Activated CD4-positive, alpha-beta T cell treated with anti-CD3 and anti-CD28 coated beads, Interleukin-2, amount 10 ng/mL, durations not matched to agents 7 days and 5 days (primary cell): ENCODE results near the gene ODAD4. TPM values are rescaled to one million over a fixed set of nuclear protein-coding genes. Genes with fewer than 3 reads are reported as not detected.

Source experiments
- CTCF ChIA-PET: fragments of 350-600 bp; sonication (Branson Sonifier 250); formaldehyde crosslinking; loops from one replicate; lab custom pipeline; 2021; ENCODE audit warnings: antibody characterized with exemption; lab: Charles Lee
- POLR2A ChIA-PET: fragments of 350-600 bp; sonication (Branson Sonifier 250); formaldehyde crosslinking; loops from one replicate; lab custom pipeline; 2021; ENCODE audit warnings: antibody characterized with exemption; lab: Charles Lee
- DNase-seq: peaks from one replicate; pipeline ENCODE4 v3.0.0-alpha.2; 2020
- H3K27ac Mint-ChIP-seq: one replicate; pipeline ENCODE4 v1.8.0; 2021; ENCODE audit warnings: mild to moderate bottlenecking, moderate library complexity, mixed read lengths
- H3K27me3 Mint-ChIP-seq: one replicate; pipeline ENCODE4 v1.8.0; 2021; ENCODE audit warnings: mixed read lengths
- H3K36me3 Mint-ChIP-seq: one replicate; pipeline ENCODE4 v1.8.0; 2021; ENCODE audit warnings: low read depth, mixed read lengths
- H3K4me1 Mint-ChIP-seq: one replicate; pipeline ENCODE4 v1.8.0; 2021; ENCODE audit warnings: mixed read lengths
- H3K4me3 Mint-ChIP-seq: one replicate; pipeline ENCODE4 v1.8.0; 2021; ENCODE audit warnings: mild to moderate bottlenecking, moderate library complexity, mixed read lengths
- H3K9me3 Mint-ChIP-seq: one replicate; pipeline ENCODE4 v1.8.0; 2021; ENCODE audit warnings: mixed read lengths
- total RNA-seq, 2 experiments: library from RNA; stranded (reverse); gene quantifications; one replicate each; pipeline ENCODE4 v1.2.3, GENCODE V29; 2021

Gene ODAD4
- total RNA-seq, 2 experiments from 2014 or later = 0.40 to 0.42 TPM

GRCh38 chr17:41982026-41982760, 51.8 kb downstream of the ODAD4 start:
- H3K4me3 Mint-ChIP-seq = no peak overlapping the region
- no peak for DNase-seq
- H3K36me3 Mint-ChIP-seq = peaks cover 67% of the 10 kb centered on the region
- no peaks in the 10 kb centered on the region for H3K9me3 Mint-ChIP-seq
- POLR2A ChIA-PET = no interaction called here
- no peaks in the 10 kb centered on the region for H3K27me3 Mint-ChIP-seq
- H3K27ac Mint-ChIP-seq = peak overlapping the region; percentile 71
- CTCF ChIA-PET = interaction anchor here (0.9 to 1.6 kb wide), 4 partner anchors 13 to 90 kb away, joined by 3 to 5 read pairs (median 4); partner anchors contain the start of gene CNP
- H3K4me1 Mint-ChIP-seq = peaks cover 1% of the 10 kb centered on the region

GRCh38 chr17:41984454-41984853, 54.0 kb downstream of the ODAD4 start:
- no peaks in the 10 kb centered on the region for H3K4me1 Mint-ChIP-seq
- H3K9me3 Mint-ChIP-seq = no peaks in the 10 kb centered on the region
- DNase-seq = no peak
- H3K27me3 Mint-ChIP-seq = no peaks in the 10 kb centered on the region
- CTCF ChIA-PET = interaction anchor here (0.6 to 1.5 kb wide), 5 partner anchors 9 to 20 kb away, joined by 3 to 4 read pairs (median 3); no protein-coding TSS in a partner anchor
- peaks cover 67% of the 10 kb centered on the region for H3K36me3 Mint-ChIP-seq
- H3K4me3 Mint-ChIP-seq = no peak overlapping the region
- POLR2A ChIA-PET = no interaction called here
- peak overlapping the region; percentile 25 for H3K27ac Mint-ChIP-seq

DNA sequence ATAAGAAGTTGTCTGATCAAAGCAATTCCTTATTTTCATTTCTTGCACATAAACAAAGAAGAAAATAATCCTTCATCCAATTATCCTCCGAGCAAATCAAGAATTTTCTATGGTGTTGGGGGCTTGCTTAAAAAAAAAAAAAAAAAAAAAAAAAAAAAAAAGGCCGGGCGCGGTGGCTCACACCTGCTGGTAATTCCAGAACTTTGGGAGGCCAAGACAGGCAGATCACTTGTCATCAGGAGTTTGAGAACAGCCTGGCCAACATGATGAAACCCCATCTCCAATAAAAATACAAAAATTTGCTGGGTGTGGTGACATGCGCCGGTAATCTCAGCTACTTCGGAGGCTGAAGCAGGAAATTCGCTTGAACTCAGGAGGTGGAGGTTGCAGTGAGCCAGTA, 55.5 kb downstream of the ODAD4 start:
- peaks cover 65% of the 10 kb centered on the region for H3K36me3 Mint-ChIP-seq
- no peaks in the 10 kb centered on the region for H3K9me3 Mint-ChIP-seq
- H3K27me3 Mint-ChIP-seq = no peaks in the 10 kb centered on the region
- POLR2A ChIA-PET = no interaction called here
- no peak overlapping the region for H3K27ac Mint-ChIP-seq
- H3K4me3 Mint-ChIP-seq = no peak overlapping the region
- CTCF ChIA-PET = no interaction called here
- DNase-seq = no peak
- no peaks in the 10 kb centered on the region for H3K4me1 Mint-ChIP-seq

GRCh38 chr17:41986634-41987033, 56.2 kb downstream of the ODAD4 start:
- ChIA-PET CTCF (interaction anchor here (1.1 kb wide), 1 partner anchor 15 kb away, joined by 3 read pairs; no protein-coding TSS in a partner anchor), POLR2A (interaction anchor here (0.6 kb wide), 1 partner anchor 20 kb away, joined by 7 read pairs; no protein-coding TSS in a partner anchor)
- no peak for DNase-seq
- no peak overlapping the region for H3K4me3 Mint-ChIP-seq
- no peak overlapping the region for H3K27ac Mint-ChIP-seq
- H3K9me3 Mint-ChIP-seq = no peaks in the 10 kb centered on the region
- H3K4me1 Mint-ChIP-seq = no peaks in the 10 kb centered on the region
- H3K27me3 Mint-ChIP-seq = no peaks in the 10 kb centered on the region
- peaks cover 64% of the 10 kb centered on the region for H3K36me3 Mint-ChIP-seq

GRCh38 chr17:41987642-41988041, 57.2 kb downstream of the ODAD4 start:
- no peaks in the 10 kb centered on the region for H3K4me1 Mint-ChIP-seq
- POLR2A ChIA-PET = interaction anchor here (0.6 kb wide), 1 partner anchor 286 kb away, joined by 5 read pairs; no protein-coding TSS in a partner anchor
- H3K27ac Mint-ChIP-seq = peak overlapping the region; percentile 9
- no peaks in the 10 kb centered on the region for H3K27me3 Mint-ChIP-seq
- DNase-seq = no peak
- no peak overlapping the region for H3K4me3 Mint-ChIP-seq
- CTCF ChIA-PET = interaction anchor here (0.6 to 1.2 kb wide), 5 partner anchors 9 to 46 kb away, joined by 3 read pairs; no protein-coding TSS in a partner anchor
- H3K9me3 Mint-ChIP-seq = no peaks in the 10 kb centered on the region
- H3K36me3 Mint-ChIP-seq = peaks cover 57% of the 10 kb centered on the region

DNA sequence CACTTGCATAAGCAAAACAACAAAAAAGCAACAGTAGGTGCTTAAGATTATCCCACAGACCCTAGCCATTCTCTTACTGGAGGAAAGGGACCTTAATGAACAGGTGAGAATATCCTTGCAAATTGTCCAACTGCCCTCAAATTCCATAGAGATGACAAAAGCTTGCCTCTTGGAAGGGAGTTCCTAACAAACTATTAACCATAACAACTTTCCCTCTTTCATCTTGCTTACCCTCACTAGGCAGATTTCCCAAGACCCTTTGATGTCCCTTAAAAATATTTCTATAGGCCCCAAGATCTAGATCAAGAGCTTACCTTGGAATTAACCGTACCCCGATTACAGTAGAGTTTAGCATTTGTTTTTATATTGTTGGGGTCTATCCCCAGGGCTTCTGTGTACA, 58.0 kb downstream of the ODAD4 start:
- DNase-seq = no peak
- no peak overlapping the region for H3K27ac Mint-ChIP-seq
- ChIA-PET POLR2A (interaction anchor here (0.6 kb wide), 1 partner anchor 286 kb away, joined by 5 read pairs; no protein-coding TSS in a partner anchor), CTCF (interaction anchor here (1.1 to 1.6 kb wide), 3 partner anchors 9 to 30 kb away, joined by 3 read pairs; no protein-coding TSS in a partner anchor)
- no peak overlapping the region for H3K4me3 Mint-ChIP-seq
- no peaks in the 10 kb centered on the region for H3K9me3 Mint-ChIP-seq
- no peaks in the 10 kb centered on the region for H3K4me1 Mint-ChIP-seq
- H3K36me3 Mint-ChIP-seq = peaks cover 61% of the 10 kb centered on the region
- no peaks in the 10 kb centered on the region for H3K27me3 Mint-ChIP-seq

DNA sequence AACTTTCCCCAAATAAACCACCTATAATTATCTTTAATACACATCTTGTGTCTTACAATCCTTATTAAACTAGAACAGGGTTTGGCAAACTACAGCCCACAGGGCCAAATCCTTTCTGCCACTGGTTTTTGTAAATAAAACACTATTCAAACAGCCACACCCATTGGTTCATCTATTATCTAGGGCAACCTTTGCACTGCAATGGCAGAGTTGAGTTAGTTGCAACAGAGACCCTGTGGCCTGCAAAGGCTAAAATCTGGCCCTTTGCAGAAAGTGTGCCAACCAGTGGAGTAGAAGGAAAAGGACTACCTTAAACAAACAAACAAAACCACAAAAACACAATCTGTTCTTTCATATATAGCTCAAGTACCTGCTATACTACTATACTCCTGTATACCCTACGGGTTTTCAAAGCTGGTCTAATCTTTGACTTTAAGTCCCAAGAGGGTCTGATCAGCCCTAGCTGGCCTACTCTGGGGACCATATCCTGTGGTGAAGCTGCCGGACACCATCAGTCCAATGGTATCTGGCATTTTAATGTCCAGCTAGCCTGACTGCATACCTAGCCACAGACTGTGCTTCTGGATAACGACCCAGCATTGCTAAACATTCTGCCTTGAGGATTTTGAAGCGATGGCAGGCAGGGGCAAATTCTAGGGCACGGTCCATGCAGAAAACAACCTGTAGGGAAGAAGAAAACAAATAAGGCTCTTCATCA, 59.4 kb downstream of the ODAD4 start:
- Mint-ChIP-seq H3K27me3 (no peaks in the 10 kb centered on the region), H3K36me3 (peaks cover 61% of the 10 kb centered on the region), H3K4me1 (no peaks in the 10 kb centered on the region), H3K27ac (no peak overlapping the region), H3K4me3 (no peak overlapping the region), H3K9me3 (no peaks in the 10 kb centered on the region)
- no peak for DNase-seq
- CTCF ChIA-PET = interaction anchor here (1.6 kb wide), 1 partner anchor 9 kb away, joined by 3 read pairs; no protein-coding TSS in a partner anchor
- POLR2A ChIA-PET = no interaction called here

- Mint-ChIP-seq H3K9me3 (no peaks in the 10 kb centered on the region), H3K27ac (no peak overlapping the region), H3K4me3 (no peak overlapping the region), H3K4me1 (no peaks in the 10 kb centered on the region), H3K36me3 (peaks cover 57% of the 10 kb centered on the region), H3K27me3 (no peaks in the 10 kb centered on the region)
- POLR2A ChIA-PET = interaction anchor here (0.6 kb wide), 1 partner anchor 12 kb away, joined by 3 read pairs; no protein-coding TSS in a partner anchor
- CTCF ChIA-PET = interaction anchor here (0.6 kb wide), 1 partner anchor 235 kb away, joined by 3 read pairs; no protein-coding TSS in a partner anchor
- DNase-seq = no peak
Measured at GRCh38 chr17:41992576-41992975, 62.2 kb downstream of the ODAD4 start.

DNA sequence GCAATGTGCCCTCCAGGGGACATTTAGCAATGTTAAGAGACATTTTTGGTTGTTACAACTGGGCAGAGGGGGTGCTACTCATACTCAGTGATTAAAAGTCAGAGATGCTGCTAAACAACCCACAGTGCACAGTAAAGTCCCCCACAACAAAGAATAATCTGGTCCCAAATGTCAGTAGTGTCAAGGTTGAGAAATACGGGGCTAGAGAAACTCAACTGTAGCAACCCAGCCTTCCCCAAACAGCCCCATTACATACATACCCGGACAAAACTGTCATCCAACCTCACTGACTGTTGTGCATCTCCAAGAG, 66.4 kb downstream of the ODAD4 start:
- H3K4me3 Mint-ChIP-seq = no peak overlapping the region
- H3K27me3 Mint-ChIP-seq = no peaks in the 10 kb centered on the region
- no peak for DNase-seq
- H3K9me3 Mint-ChIP-seq = no peaks in the 10 kb centered on the region
- no peak overlapping the region for H3K27ac Mint-ChIP-seq
- ChIA-PET CTCF (interaction anchor here (0.8 kb wide), 1 partner anchor 9 kb away, joined by 3 read pairs; no protein-coding TSS in a partner anchor), POLR2A (no interaction called here)
- H3K36me3 Mint-ChIP-seq = peaks cover 41% of the 10 kb centered on the region
- H3K4me1 Mint-ChIP-seq = peaks cover 4% of the 10 kb centered on the region

DNA sequence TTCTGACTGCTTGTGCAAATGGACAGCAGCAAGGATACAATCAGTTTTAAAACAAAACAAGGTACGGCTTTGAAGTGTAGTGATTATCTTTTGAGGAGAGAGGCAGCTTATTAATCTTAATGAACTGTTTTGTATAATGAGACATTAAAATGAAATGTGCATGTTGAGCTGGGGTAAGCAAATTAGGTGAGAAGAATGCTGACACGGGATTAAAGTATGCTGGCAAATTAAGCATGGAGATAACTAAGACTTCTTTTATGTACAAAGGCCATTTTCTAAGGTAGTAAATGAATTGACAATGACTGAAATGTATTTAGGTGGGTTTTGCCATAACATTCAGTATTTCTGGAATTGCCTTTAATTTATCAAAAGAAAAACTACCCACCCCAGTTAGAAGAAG, 68.1 kb downstream of the ODAD4 start:
- no peaks in the 10 kb centered on the region for H3K27me3 Mint-ChIP-seq
- no peak overlapping the region for H3K4me3 Mint-ChIP-seq
- peaks cover 14% of the 10 kb centered on the region for H3K4me1 Mint-ChIP-seq
- POLR2A ChIA-PET = no interaction called here
- CTCF ChIA-PET = interaction anchor here (0.6 to 1.5 kb wide), 4 partner anchors 10 to 35 kb away, joined by 3 to 4 read pairs (median 4); partner anchors contain the start of gene DNAJC7
- H3K9me3 Mint-ChIP-seq = no peaks in the 10 kb centered on the region
- DNase-seq = no peak
- H3K36me3 Mint-ChIP-seq = peaks cover 41% of the 10 kb centered on the region
- no peak overlapping the region for H3K27ac Mint-ChIP-seq

GRCh38 chr17:42000413-42001133, 70.2 kb downstream of the ODAD4 start:
- no peak for DNase-seq

GRCh38 chr17:42001729-42002128, 71.3 kb downstream of the ODAD4 start:
- DNase-seq = no peak
- peaks cover 27% of the 10 kb centered on the region for H3K36me3 Mint-ChIP-seq
- H3K4me1 Mint-ChIP-seq = peaks cover 28% of the 10 kb centered on the region
- no peak overlapping the region for H3K27ac Mint-ChIP-seq
- ChIA-PET POLR2A (no interaction called here), CTCF (interaction anchor here (9.2 kb wide), 1 partner anchor 16 kb away, joined by 62 read pairs; the partner anchor contains the start of genes DNAJC7 and NKIRAS2)
- H3K9me3 Mint-ChIP-seq = no peaks in the 10 kb centered on the region
- no peak overlapping the region for H3K4me3 Mint-ChIP-seq
- H3K27me3 Mint-ChIP-seq = no peaks in the 10 kb centered on the region

More at GRCh38 chr17:42000413-42001133, 70.2 kb downstream of the ODAD4 start:
- CTCF ChIA-PET = interaction anchor here (1.0 kb wide), 1 partner anchor 17 kb away, joined by 3 read pairs; the partner anchor contains the start of gene DNAJC7
- no peaks in the 10 kb centered on the region for H3K27me3 Mint-ChIP-seq
- POLR2A ChIA-PET = no interaction called here
- H3K4me1 Mint-ChIP-seq = peaks cover 28% of the 10 kb centered on the region
- no peak overlapping the region for H3K27ac Mint-ChIP-seq
- H3K4me3 Mint-ChIP-seq = no peak overlapping the region
- H3K36me3 Mint-ChIP-seq = peaks cover 35% of the 10 kb centered on the region
- H3K9me3 Mint-ChIP-seq = no peaks in the 10 kb centered on the region
